ENCODE measurements around the gene COL25A1.

DNA sequence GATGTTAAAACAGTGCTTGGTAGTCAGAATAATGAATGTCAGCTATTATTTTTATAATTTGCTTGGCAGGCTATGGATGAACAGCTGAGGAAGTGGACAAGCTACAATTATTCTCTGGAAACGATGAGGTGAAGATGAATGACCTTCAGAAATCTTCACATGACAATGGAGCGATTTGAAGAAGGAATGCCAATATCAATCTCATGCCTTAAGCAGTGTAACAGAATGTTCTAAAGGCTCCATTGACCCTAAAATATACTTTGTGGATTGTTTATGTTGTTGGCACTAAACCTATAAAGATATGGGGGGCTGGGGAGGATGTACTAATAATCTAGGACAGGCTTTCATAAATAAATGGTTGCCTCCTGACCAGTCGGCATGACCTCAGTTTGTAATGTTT, 36.2 kb downstream of the COL25A1 start:
- TF ChIP-seq SUZ12 (IDR thresholded peaks at IDR 0.05) (no peak), FOXM1 (IDR thresholded peaks at IDR 0.05; ENCODE audit: borderline replicate concordance) (no peak), FOXA1 (IDR thresholded peaks at IDR 0.05) (no peak), NFRKB (IDR thresholded peaks at IDR 0.05) (no peak), BHLHE40 (IDR thresholded peaks at IDR 0.05; ENCODE audit: borderline replicate concordance) (no peak), TARDBP (IDR thresholded peaks at IDR 0.05) (no peak), CTBP1 (IDR thresholded peaks at IDR 0.05; ENCODE audit: borderline replicate concordance) (no peak), SP1 (IDR thresholded peaks at IDR 0.05) (no peak)
